Upper lobe of left lung (tissue), 6 donors: ENCODE data around the gene RPL5. TPM values are rescaled to one million over a fixed set of nuclear protein-coding genes. Genes with fewer than 3 reads are reported as not detected.
A peak's percentile ranks its signal among the peaks of the same experiment; 100 is the strongest.

ENCODE experiments used
- ATAC-seq, 2 donors: fragments of 200-7000 bp; cut with Tn5 transposase; one replicate each; pipeline ENCODE4 v1.9.1; 2022; ENCODE audit warnings: mild to moderate bottlenecking in 2 of 2, moderate library complexity in 2 of 2; ENCODE audit not compliant: low FRiP score in 2 of 2
- DNase-seq, 2 donors: peaks; one replicate each; pipeline ENCODE4 v3.0.0-alpha.2; 2019 to 2020
- H3K27ac ChIP-seq, 4 donors: fragments of 200-600 bp; sonication (generic); one replicate each; pipeline ENCODE4 v1.5.1; 2016 to 2019
- H3K27me3 ChIP-seq, 4 donors: fragments of 200-600 bp; sonication (generic); one replicate each; pipeline ENCODE4 v1.5.1; 2017 to 2019
- H3K36me3 ChIP-seq, 4 donors: fragments of 200-600 bp; sonication (generic); one replicate each; pipeline ENCODE4 v1.5.1; 2016 to 2019
- H3K4me1 ChIP-seq, 4 donors: fragments of 200-600 bp; sonication (generic); one replicate each; pipeline ENCODE4 v1.5.1; 2018 to 2019
- H3K4me3 ChIP-seq, 4 donors: fragments of 200-600 bp; sonication (generic); one replicate each; pipeline ENCODE4 v1.5.1; 2017 to 2019; ENCODE audit warnings: mild to moderate bottlenecking in 2 of 4, moderate library complexity in 1 of 4
- H3K9me3 ChIP-seq, 4 donors: fragments of 200-600 bp; sonication (generic); one replicate each; pipeline ENCODE4 v1.5.1; 2018 to 2019
- EP300 ChIP-seq, 4 donors: sonication (generic); formaldehyde crosslinking; IDR thresholded peaks; one replicate each; pipeline ENCODE4 v1.5.1; 2017; ENCODE audit warnings: antibody characterized with exemption in 4 of 4, control low read depth in 2 of 4
- POLR2A ChIP-seq, 4 donors: fragments of 450-650 bp; IDR thresholded peaks; one replicate each; pipeline ENCODE4 v1.5.1; 2016 to 2017; ENCODE audit warnings: antibody characterized with exemption in 4 of 4, mild to moderate bottlenecking in 2 of 4
- POLR2AphosphoS5 ChIP-seq, 2 donors: sonication (generic); formaldehyde crosslinking; IDR thresholded peaks; one replicate each; pipeline ENCODE4 v1.5.1; 2017; ENCODE audit warnings: antibody characterized with exemption in 2 of 2
- WGBS, 2 donors: methylation state at CpG; one replicate each; pipeline ENCODE4 v1.1.5; 2017 to 2018; 5-methylcytosine and 5-hydroxymethylcytosine counted together
- total RNA-seq, 6 donors: library from RNA; depleted of rRNA in 4 of 6; stranded (reverse); fragments of >200 nt in 4 of 6; gene quantifications; one replicate each; pipeline versions ENCODE4 v1.1.0 to v1.2.1, GENCODE V29; 2016 to 2021
- TF ChIP-seq, protein P1 (sequence below), 6 experiments: fragments of 450-650 bp in 4 of 6; fragments of 200-600 bp in 2 of 6; sonication (generic) in 2 of 6; IDR thresholded peaks; one replicate each; pipeline ENCODE4 v1.5.1; 2016 to 2019; ENCODE audit warnings: antibody characterized with exemption in 6 of 6
- donor health status: DM: no; HTN: no; CAD: no; lungs with moderate emphysema.
- donor health status: DM: no; HTN: yes; CAD: no; lungs with severe emphysema.

Gene RPL5
- total RNA-seq, 6 donors from 2014 or later, result 716 to 1,207 (median 813) TPM

DNA sequence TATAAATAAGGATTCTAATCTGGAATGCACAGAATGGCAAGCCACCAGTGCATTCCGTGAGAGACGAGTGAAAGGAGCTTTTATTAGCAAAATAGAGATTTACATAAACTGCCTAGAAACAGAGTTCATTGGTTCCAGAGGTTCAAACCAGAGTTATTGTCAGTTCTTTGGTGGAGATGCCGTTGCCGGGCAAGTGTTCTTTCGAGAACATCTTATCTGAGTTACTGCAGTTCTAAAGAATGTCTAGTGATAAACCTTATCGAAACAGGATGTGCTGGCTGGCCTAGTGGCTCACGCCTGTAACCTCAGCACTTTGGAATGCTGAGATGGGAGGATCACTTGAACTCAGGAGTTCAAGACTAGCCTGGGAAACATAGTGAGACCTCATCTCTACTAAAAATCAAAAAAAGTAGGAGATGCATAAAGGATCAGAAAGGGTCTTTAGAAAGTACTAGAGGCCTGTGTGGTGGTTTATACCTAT lies 27.1 kb upstream of the RPL5 start:
- no peaks in the 10 kb centered on the region for H3K9me3 ChIP-seq
- ATAC-seq (peak; percentile 94 to 96), DNase-seq (peak in 1 of 2 donors; percentile 88)
- peaks cover 4 to 13% (median 6%) of the 10 kb centered on the region in 4 donors for H3K4me1 ChIP-seq
- no peak for TF ChIP-seq POLR2A (IDR thresholded peaks at IDR 0.05)
- peak; percentile 62 to 77 for TF ChIP-seq POLR2AphosphoS5 (IDR thresholded peaks at IDR 0.05)
- TF ChIP-seq EP300 (IDR thresholded peaks at IDR 0.05), result peak in 2 of 4 donors; percentile 87 to 95
- TF ChIP-seq, protein P1, sequence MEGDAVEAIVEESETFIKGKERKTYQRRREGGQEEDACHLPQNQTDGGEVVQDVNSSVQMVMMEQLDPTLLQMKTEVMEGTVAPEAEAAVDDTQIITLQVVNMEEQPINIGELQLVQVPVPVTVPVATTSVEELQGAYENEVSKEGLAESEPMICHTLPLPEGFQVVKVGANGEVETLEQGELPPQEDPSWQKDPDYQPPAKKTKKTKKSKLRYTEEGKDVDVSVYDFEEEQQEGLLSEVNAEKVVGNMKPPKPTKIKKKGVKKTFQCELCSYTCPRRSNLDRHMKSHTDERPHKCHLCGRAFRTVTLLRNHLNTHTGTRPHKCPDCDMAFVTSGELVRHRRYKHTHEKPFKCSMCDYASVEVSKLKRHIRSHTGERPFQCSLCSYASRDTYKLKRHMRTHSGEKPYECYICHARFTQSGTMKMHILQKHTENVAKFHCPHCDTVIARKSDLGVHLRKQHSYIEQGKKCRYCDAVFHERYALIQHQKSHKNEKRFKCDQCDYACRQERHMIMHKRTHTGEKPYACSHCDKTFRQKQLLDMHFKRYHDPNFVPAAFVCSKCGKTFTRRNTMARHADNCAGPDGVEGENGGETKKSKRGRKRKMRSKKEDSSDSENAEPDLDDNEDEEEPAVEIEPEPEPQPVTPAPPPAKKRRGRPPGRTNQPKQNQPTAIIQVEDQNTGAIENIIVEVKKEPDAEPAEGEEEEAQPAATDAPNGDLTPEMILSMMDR (IDR thresholded peaks at IDR 0.05), result no peak
- no peaks in the 10 kb centered on the region for H3K27me3 ChIP-seq
- peak overlapping the region; percentile 33 to 68 (median 60) for H3K27ac ChIP-seq
- 4 to 11% methylated on average over 7 of the region's 7 CpGs for WGBS, 2 donors
- H3K36me3 ChIP-seq, result no peaks in the 10 kb centered on the region
- no peak overlapping the region for H3K4me3 ChIP-seq

DNA sequence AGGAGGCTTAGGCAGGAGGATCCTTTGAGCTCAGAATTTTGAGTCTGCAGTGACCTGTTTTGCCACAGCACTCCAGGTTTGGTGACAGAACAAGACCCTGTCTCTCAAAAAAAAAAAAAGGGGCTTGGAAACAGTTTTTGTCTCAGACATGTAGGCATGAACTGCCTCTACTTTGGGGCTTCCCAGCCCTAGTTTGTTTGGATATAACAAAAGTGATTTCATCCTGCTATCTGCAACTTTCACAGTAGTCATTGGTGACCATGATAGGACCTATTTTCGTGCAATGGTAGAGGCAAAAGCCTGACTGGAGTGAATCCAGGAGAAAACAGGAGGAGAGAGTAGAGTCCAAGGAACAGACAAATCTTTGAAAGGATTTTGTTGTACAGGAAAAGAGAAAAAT lies 26.6 kb upstream of the RPL5 start:
- Histone ChIP-seq H3K4me3 (no peak overlapping the region), H3K36me3 (no peaks in the 10 kb centered on the region), H3K27me3 (no peaks in the 10 kb centered on the region), H3K9me3 (no peaks in the 10 kb centered on the region), H3K4me1 (peaks cover 4 to 13% (median 6%) of the 10 kb centered on the region in 4 donors), H3K27ac (peak overlapping the region; percentile 33 to 68 (median 60))
- no peak for DNase-seq
- ATAC-seq, result no peak
- 90 to 92% methylated on average over 1 of the region's 1 CpG for WGBS, 2 donors
- TF ChIP-seq POLR2AphosphoS5 (IDR thresholded peaks at IDR 0.05), result no peak
- TF ChIP-seq, protein P1 (IDR thresholded peaks at IDR 0.05), result no peak
- TF ChIP-seq EP300 (IDR thresholded peaks at IDR 0.05), result no peak
- no peak for TF ChIP-seq POLR2A (IDR thresholded peaks at IDR 0.05)

DNA sequence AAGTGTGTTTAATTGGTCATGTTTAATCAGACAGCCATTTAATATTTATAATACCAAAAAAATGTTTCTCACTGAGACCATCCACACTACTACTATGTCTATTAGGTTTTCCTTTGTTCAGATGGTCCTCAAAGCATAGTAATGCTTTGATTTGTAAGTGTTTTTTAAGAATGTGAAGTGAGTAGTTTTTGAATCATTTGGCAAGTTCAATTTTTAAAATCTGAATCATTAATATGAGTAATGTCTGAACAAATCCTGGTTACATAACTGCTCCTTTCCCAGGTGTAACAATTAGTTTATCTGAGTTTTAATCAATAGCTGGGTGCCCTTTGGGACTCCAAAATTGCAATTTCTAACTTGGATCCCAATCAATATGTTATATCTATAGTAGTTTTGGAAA lies 23.5 kb upstream of the RPL5 start:
- H3K4me3 ChIP-seq, result no peak overlapping the region
- no peak for TF ChIP-seq POLR2AphosphoS5 (IDR thresholded peaks at IDR 0.05)
- no peak for TF ChIP-seq EP300 (IDR thresholded peaks at IDR 0.05)
- TF ChIP-seq, protein P1 (IDR thresholded peaks at IDR 0.05), result no peak
- TF ChIP-seq POLR2A (IDR thresholded peaks at IDR 0.05), result no peak
- ATAC-seq, result no peak

DNA sequence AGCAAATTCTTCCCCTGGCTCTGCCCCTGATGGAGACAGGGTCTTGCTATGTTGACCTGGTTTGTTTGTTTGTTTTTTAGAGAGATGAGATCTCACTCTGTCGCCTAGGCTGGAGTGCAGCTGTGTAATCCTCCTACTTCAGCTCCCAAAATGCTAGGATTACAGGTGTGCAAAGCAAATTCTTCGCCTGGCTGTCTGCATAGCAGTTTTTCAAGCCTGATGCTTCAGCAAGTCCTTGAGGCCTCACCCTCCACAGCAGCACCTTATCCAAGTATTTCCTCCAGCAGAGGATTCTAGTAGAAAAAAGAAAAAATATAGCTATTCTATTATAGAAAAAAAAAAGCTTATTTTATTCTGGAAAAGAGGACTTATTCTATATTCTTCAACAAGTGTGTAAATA lies 15.1 kb upstream of the RPL5 start:
- H3K4me3 ChIP-seq, result no peak overlapping the region
- no peaks in the 10 kb centered on the region for H3K9me3 ChIP-seq
- no peaks in the 10 kb centered on the region for H3K36me3 ChIP-seq
- DNase-seq (no peak), ATAC-seq (no peak)
- TF ChIP-seq POLR2A (IDR thresholded peaks at IDR 0.05) (no peak), POLR2AphosphoS5 (IDR thresholded peaks at IDR 0.05) (no peak), EP300 (IDR thresholded peaks at IDR 0.05) (no peak)
- TF ChIP-seq, protein P1 (IDR thresholded peaks at IDR 0.05), result no peak
- H3K27ac ChIP-seq, result no peak overlapping the region
- 47 to 59% methylated on average over 2 of the region's 2 CpGs for WGBS, 2 donors
- peaks cover 0 to 17% (median 0%) of the 10 kb centered on the region in 4 donors for H3K4me1 ChIP-seq
- H3K27me3 ChIP-seq, result no peaks in the 10 kb centered on the region

More for the DNA sequence above, 23.5 kb upstream of the RPL5 start:
- Histone ChIP-seq H3K36me3 (no peaks in the 10 kb centered on the region), H3K4me1 (peaks cover 4 to 13% (median 6%) of the 10 kb centered on the region in 4 donors), H3K27ac (no peak overlapping the region), H3K9me3 (no peaks in the 10 kb centered on the region), H3K27me3 (no peaks in the 10 kb centered on the region)
- no peak for DNase-seq

DNA sequence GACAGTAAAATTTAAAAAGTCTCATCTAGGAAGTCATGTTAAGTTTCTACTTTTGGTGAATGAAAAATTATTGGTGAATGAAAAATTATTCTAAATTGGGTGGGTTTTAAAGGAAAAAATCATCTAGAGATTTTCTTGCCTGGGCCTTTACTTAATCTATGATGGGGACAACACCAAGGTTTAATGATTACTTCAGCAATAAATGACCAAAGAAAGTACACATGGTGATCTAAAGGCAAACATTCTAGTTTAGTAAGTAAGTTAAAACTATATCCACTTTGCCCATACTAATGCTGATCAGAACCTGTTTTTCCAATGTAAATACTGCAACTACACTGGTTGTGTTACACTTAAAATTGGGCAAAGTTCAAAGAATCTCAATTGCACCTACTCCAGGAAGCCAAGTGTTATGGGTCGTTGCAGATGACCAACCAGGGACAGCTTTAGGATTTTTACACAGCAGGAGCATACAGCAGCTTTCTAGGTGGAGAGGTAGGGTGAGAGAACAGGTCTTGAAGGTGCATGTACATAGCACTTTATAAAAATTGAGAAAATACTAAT lies 14.6 kb upstream of the RPL5 start:
- TF ChIP-seq POLR2AphosphoS5 (IDR thresholded peaks at IDR 0.05), result no peak
- no peak for TF ChIP-seq EP300 (IDR thresholded peaks at IDR 0.05)
- TF ChIP-seq, protein P1 (IDR thresholded peaks at IDR 0.05), result no peak
- no peak for TF ChIP-seq POLR2A (IDR thresholded peaks at IDR 0.05)
- H3K4me1 ChIP-seq, result peaks cover 0 to 17% (median 0%) of the 10 kb centered on the region in 4 donors
- H3K9me3 ChIP-seq, result no peaks in the 10 kb centered on the region
- no peak overlapping the region for H3K27ac ChIP-seq
- DNase-seq (no peak), ATAC-seq (no peak)
- H3K27me3 ChIP-seq, result no peaks in the 10 kb centered on the region
- 50 to 58% methylated on average over 1 of the region's 1 CpG for WGBS, 2 donors
- H3K4me3 ChIP-seq, result no peak overlapping the region
- H3K36me3 ChIP-seq, result no peaks in the 10 kb centered on the region
